ENCODE measurements around the gene BBS7. TPM values are rescaled to one million over a fixed set of nuclear protein-coding genes. Genes with fewer than 3 reads are reported as not detected.

BBS7 gene
- polyA plus RNA-seq, 4 donors, result 3.5 to 15.2 (median 7.8) TPM

Other genes starting within 250 kb of the BBS7 start
- gene ANXA5, start 173.5 kb downstream of the BBS7 start, polyA plus RNA-seq, result 100 to 1,000 TPM in 3 of 4 donors, 10 to 100 TPM in 1; 85.7 to 281 (median 152) TPM
- gene SMIM43, start 105.3 kb downstream of the BBS7 start, polyA plus RNA-seq, result under 1 TPM in 2 of 4 donors, not detected in 2; 0.13 to 0.19 TPM
- gene EXOSC9, start 69.2 kb downstream of the BBS7 start, polyA plus RNA-seq, result 10 to 100 TPM in 3 of 4 donors, 1 to 10 TPM in 1; 9.8 to 24.1 (median 17.1) TPM
- 10 to 100 TPM in 2 of 4 donors, 1 to 10 TPM in 2; 2.2 to 29.8 (median 14.0) TPM for gene CCNA2, start 46.6 kb downstream of the BBS7 start, polyA plus RNA-seq
- gene TRPC3, start 81.6 kb upstream of the BBS7 start, polyA plus RNA-seq, result under 1 TPM in 3 of 4 donors, not detected in 1; 0.09 to 0.72 (median 0.22) TPM

Data from small intestine (tissue), 4 donors.